Stimulated activated CD8-positive, alpha-beta memory T cell treated with anti-CD3 and anti-CD28 coated beads, Interleukin-7, amount 100 ng/mL, for 24 hours (primary cell): Measurements from ENCODE around the gene RBM11.
"Not testable (repeated sequence)": the region's sequence is repeated elsewhere in the genome, so short reads cannot be mapped to it uniquely, and the experiment has no call there.

Source experiments
- DNase-seq: peaks from one replicate; pipeline ENCODE4 v3.0.0-alpha.2; 2020; ENCODE audit warnings: low read depth

Gene RBM11

GRCh38 chr21:14215971-14216641 lies at the start of gene RBM11:
TSS of gene RBM11 (plus strand) at chr21:14216157. CDS start at chr21:14216187, 30 bp downstream.
- peak; percentile 54 for DNase-seq

- DNase-seq: not testable (repeated sequence)
Measured at GRCh38 chr21:14166463-14167223, 49.3 kb upstream of the RBM11 start.

- no peak for DNase-seq
Measured at GRCh38 chr21:14206222-14206621, 9.7 kb upstream of the RBM11 start.

GRCh38 chr21:14210738-14211137 lies 5.2 kb upstream of the RBM11 start, which contains the start of gene LIPI:
TSS of gene LIPI (minus strand) at chr21:14210955. CDS start at chr21:14210845, 110 bp downstream.
- DNase-seq: no peak

- no peak for DNase-seq
Measured at GRCh38 chr21:14213164-14213563, 2.8 kb upstream of the RBM11 start.

- no peak for DNase-seq
Measured at GRCh38 chr21:14223365-14223764, 7.4 kb downstream of the RBM11 start.

- DNase-seq: no peak
Measured at GRCh38 chr21:14229399-14229798, 13.4 kb downstream of the RBM11 start.

GRCh38 chr21:14235101-14235500 lies 19.1 kb downstream of the RBM11 start:
- DNase-seq: no peak

GRCh38 chr21:14236180-14236579 lies 20.2 kb downstream of the RBM11 start:
- no peak for DNase-seq

GRCh38 chr21:14239281-14239680 lies 23.3 kb downstream of the RBM11 start:
- no peak for DNase-seq

GRCh38 chr21:14241297-14241696 lies 25.3 kb downstream of the RBM11 start:
- DNase-seq: no peak

- no peak for DNase-seq
Measured at GRCh38 chr21:14243461-14243860, 27.5 kb downstream of the RBM11 start.

- no peak for DNase-seq
Measured at GRCh38 chr21:14243874-14244273, 27.9 kb downstream of the RBM11 start.

- no peak for DNase-seq
Measured at GRCh38 chr21:14244911-14245310, 29.0 kb downstream of the RBM11 start.

GRCh38 chr21:14245711-14246110 lies 29.8 kb downstream of the RBM11 start:
- no peak for DNase-seq

GRCh38 chr21:14251336-14251735 lies 35.4 kb downstream of the RBM11 start:
- DNase-seq: no peak

- no peak for DNase-seq
Measured at GRCh38 chr21:14259747-14260146, 43.8 kb downstream of the RBM11 start.

GRCh38 chr21:14260174-14260764 lies 44.3 kb downstream of the RBM11 start:
- DNase-seq: no peak

GRCh38 chr21:14262039-14262438 lies 46.1 kb downstream of the RBM11 start:
- DNase-seq: no peak

- DNase-seq: no peak
Measured at GRCh38 chr21:14263879-14264278, 47.9 kb downstream of the RBM11 start.

GRCh38 chr21:14265023-14265422 lies 49.1 kb downstream of the RBM11 start:
- no peak for DNase-seq

GRCh38 chr21:14267076-14267475 lies 51.1 kb downstream of the RBM11 start:
- no peak for DNase-seq

GRCh38 chr21:14270631-14271030 lies 54.7 kb downstream of the RBM11 start:
- no peak for DNase-seq
